Islet of Langerhans (tissue), 1 donor: ENCODE data around the gene MYO10.

Source experiments
- FAIRE-seq: peaks from one replicate; lab custom pipeline; 2011; peaks lifted over from hg19 to GRCh38; lab: Jason Lieb, UNC

MYO10 gene

DNA sequence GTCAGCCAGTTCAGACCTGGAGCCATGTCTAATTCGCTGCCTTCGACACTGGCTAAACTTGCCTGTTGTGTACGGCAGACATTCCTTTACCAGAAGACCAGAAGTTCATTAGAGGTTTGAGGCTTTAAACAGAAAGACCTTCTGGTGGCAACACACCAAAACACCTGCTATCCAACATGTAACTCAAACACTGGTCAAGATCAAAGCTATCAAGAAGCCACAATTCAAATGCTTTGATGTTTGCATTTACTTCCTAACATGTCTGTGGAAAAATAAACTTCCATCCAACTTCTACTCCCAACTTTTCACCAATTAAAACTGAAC, 228.3 kb downstream of the MYO10 start:
- FAIRE-seq = no peak

DNA sequence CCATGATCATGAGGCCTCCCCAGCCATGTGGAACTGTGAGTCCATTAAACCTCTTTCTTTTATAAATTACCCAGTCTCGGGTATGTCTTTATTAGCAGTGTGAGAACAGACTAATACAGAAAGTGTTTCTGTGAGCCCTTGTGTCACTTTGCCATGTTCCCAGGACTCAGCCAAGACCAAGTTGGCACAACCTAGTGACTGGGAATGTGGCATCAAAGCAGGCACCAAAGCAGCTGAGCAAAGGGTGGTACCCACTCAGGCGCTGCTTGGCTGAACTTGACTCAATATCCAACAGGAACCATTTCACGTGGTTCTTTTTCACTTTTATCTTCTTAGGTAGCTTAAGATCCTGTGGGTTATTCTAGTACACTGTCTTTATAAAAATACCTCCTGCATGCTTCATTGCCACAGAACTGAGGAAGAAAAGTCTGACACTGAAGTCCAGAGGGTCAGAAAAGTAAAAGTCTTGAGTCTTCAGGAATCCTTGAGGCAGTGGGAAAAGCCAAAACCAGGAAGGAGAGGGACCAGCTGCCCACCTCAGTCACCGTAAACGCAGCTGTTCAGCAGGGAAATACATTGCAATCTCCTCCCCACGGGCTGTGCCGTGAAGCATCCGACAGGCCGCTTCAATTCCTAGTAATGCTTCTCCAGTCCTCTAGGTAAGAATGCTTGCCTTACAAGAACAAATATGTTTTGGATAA, 228.8 kb downstream of the MYO10 start:
- no peak for FAIRE-seq

DNA sequence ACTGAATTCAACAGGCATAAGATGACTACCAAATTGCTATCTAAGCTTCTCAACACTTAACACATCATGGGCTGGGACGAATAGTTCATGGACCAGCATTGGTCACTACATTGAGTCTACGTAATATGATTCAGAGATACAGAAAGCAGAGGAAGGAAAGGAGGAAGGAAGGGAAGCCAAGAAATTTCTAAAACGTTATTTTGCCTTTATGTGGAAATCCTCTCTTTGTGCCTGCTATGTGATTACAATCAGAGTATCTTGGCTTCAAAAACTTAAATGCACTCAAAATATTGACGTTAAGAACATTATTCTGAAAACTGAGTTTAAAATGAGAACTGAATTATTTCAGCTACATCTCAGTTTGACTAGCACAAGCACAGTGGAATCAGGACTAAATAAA, 231.1 kb downstream of the MYO10 start:
- FAIRE-seq = no peak

DNA sequence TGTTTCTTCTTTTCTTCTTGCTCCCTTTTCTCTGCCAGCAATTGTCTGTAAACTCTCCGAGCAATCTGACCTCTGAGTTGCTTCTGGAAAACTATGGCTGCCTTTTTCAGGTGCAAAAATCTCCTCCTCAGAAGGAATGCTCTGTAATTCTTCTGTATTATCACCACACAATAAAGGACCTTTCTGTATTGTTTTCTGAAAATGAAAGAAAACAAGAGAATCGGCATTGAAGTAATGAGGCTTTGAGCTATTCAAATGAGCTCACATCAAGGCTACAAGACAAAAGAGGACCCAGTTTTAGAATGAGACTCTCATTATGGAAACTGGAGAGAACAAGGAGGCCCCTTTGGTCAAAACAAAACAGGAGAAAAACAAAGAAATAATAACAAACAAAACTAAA, 233.1 kb downstream of the MYO10 start:
- no peak for FAIRE-seq

DNA sequence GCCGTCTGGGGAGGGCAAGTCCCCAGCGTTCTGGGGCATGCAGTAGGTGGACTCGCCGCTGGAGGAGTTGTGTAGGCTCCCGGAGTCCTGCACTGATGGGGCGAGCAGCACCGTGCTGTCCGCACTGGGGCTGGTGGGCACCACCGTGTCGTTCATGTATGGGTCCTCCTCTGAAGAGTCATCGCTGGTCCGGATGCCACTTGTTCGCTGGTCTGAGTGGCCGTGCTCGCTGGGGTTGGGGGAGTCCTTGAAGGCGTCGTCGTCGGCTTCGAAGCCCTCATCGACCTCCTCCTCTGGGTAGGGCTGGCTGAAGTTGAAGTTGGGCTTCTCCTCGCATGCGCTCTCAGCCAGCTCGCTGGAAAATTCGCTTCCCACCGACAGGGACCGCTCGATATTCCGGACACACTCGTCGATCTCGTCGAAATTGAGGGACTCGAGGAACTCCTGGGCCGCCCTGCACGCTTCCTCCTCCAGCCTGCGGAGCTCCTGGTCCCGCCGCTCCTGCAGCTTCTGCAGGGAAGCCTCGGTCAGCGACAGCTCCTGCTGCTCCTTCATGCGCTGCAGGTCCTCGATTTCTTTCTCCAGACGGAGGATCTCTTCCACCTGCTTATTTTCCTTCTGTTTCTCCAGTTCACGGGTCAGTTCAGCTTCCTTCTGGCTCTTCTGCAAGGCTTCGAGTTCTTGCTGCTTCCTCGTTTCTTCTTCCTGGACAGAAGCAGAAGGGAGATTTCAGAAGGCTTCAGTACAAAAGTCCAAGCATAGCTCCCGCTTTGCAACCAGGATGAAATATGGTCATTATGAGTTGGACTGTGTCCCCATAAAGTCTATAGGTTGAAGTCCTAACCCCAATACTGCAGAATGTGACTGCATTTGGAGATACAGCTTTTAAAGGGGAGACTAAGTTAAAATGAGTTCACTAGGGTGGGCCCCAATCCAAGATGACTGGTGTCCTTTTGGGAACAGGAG, 234.7 kb downstream of the MYO10 start:
- FAIRE-seq = no peak

DNA sequence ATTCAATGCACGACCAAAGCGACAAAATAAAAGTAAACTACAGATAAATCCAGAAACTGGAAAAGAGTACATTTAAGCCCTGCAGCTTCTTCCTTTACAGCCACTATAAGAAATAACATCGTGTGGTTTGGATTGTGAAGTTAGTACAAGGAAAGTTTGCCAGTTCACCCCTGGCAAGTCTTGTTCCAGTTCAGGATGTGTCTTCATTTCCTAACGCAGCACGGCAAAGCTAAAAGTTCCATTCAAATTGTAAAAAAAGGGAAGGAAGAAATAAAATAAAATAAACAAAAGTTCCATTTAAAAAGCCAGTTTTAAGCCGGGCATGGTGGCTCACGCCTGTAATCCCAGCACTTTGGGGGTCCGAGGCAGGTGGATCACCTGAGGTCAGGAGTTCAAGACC, 236.0 kb downstream of the MYO10 start:
- no peak for FAIRE-seq

DNA sequence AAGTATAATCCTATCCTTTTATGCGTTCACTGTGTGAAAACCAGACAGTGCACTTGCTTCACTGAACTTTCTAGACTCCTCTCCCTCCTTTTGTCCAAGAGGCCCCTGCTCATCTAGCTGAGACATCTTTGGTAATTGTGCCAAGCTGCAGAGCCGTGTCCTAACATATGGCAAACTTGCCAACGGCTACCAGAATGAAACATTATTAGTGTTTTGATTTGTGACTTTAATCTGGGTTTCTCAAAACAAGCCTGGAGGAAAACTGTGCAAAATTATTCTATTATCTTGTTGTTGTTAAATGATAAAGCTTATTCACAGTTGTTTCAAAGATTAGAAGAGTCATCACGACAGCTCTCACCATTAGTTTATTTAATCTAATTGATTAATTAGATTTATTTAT, 240.3 kb downstream of the MYO10 start:
- no peak for FAIRE-seq

DNA sequence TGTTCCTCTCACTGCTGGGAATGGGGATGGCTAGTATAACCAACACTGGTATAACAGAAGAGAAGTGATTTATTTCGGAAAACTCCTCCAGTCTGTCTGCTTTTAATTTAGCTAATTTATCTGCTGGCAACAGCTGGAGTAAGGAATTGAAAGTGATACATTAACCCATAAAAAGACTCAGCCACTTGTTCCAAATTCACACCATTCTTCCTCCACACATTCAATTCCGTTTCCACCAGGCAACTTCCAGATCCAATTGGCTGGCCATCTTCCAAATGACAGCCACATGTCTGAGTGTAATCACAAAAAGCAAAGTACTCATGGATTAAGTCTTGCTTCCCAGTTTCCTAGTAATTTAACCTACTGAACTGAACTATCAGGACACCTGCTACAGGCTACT, 242.2 kb downstream of the MYO10 start:
- FAIRE-seq = no peak

DNA sequence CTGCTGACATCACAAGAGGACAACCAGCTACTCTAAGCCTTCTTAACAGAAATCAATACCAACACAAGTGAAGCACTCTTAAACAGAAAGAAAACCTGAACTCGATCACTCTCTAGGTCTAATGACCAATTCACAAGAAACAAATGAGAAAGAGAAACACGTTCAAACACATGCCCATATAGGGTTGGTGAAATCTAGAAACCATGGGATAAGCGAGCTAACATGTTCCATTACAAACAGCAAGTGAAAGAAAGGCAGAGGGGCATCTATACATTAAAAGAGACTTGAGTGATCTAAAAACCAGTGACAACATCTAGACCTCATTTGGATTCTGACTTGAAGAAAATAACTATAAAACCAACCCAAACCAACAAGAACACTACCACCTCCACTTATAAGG, 244.4 kb downstream of the MYO10 start:
- no peak for FAIRE-seq

DNA sequence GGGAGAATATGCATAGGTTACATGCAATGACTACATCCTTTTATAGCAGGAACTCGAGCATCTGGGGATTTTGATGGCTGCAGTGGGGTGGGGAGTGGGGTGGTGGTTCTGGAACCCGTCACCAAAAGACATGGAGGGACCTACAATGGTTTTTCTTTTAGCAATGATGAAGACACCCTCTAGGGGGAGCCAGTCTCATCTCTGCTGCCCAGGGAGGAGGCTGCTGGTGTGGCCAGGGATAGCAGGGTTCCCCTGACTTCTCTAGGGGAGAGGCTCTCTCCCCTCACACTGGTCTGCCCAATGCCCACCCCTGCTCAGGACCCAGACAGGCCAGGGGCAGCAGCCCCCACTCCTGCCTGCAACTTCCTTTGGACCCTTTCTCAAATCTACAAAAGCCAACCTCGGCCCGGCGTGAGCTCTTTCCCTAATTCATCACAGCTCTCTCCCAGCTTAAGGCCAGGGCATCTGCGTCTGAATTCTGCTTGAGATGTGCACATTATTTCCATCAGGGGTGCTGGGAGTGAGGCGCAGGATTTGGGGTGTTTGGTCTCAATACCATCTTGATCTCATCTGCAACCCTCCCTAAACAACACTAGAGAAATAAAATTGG, 245.7 kb downstream of the MYO10 start:
- no peak for FAIRE-seq

DNA sequence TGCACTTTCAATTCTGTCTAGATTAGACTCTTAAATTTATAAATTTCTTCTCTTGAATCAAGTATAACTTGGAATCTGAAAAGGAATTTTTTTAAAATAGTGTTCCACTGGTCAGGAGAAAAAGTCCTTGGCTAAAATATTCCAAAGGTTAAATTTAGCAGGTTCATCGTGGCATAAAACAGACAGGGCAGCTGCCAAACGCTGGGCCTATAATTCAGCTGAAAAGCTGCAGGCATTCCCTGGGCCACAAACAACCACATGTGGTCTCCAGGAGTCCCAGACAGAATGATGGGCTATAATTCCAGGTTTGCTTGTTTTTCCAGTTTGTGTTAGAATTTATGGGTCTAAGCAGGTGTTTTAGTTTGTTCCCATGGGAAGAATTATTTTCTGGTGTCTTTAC, 248.2 kb downstream of the MYO10 start:
- no peak for FAIRE-seq

DNA sequence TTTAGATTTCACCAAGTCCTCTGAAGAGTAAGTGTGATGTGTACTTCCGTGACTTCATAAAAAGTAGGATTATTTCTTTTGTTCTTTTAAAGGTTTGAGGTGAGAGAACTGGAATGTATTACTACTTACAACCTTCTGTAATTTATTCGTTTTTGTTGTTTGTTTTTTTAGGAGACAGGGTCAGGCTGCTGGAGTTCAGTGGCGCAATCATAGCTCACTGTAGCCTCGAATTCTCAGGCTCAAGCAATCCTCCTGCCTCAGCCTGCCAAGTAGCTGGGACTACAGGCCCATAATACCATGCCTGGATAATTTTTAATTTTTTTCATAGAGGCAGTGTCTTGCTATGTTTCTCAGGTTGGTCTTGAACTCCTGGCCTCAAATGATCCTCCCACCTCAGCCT, 251.0 kb downstream of the MYO10 start:
- FAIRE-seq = no peak

DNA sequence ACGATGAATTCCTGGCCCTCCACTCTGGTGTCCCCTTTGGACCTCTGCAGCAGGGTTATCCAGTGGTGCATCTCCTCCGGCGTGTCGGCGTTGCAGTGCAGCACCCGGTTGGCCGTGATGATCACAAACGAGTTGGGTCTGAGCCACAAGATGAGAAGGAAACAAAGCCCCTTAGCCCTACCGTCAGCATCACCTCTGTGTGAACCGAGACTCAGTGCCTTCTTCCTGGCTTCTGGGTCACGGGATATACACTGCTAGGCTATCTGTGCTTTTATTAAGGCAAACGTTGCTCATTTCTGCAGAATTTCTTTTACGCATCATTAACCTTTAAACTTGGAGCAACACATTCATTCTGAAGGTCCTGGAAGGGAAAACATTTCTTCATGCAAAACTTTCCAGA, 254.2 kb downstream of the MYO10 start:
- FAIRE-seq = no peak

DNA sequence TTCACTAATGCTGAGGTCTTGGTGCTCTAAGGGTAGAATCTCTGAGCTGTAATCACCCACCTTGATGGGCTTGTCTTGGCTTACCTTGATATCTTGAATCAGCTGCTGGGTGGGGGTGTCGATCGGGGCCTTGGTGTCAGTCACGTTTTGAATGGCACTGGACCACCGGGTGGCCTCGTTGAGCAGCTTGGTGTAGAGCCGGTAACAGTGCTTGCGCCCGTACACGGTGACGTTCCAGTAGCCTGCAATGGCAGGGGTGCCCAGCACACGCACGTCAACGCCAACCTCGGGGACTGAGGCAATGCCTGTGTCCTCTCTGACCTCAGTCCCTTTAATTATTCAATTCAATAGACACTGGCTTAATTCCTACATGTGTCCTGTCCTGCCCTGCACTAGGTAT, 256.2 kb downstream of the MYO10 start:
- FAIRE-seq = no peak

DNA sequence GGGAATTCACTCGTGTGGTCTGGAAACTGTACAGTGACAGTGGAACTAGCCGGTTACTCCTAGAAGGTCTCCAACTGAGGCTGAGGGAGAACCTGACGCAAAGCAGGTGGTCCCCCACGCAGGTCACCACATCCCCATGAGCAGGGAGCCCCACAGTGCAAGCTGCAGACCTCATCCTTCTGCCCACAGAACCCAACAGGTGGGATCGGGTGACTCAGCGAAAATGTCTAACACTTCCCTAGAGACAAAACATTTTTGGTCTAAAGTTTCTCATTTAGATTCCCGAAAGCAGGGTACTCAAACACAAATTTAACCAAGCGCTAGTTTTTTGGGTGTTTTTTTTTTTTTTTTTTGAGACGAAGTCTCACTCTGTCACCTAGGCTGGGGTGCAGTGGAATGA, 256.9 kb downstream of the MYO10 start:
- no peak for FAIRE-seq

DNA sequence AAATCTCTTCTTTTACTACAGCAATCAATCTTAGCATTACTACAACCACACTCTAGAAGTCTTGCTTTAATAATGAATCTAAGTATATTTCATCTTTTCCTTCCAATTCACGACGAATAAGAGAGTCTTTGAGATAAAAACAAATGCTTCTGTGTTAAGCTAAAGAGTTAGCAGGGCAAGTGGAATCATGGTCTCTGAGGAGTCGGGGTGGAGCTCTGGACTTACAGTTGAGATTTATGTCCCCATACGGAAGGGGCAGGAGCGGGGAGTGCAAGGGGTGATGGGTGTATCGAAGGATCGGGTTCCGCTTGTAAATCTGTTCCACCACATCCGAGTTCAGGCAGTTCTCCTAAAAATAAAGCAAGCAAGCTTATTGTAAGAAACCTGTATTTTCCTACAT, 260.3 kb downstream of the MYO10 start:
- FAIRE-seq = no peak

DNA sequence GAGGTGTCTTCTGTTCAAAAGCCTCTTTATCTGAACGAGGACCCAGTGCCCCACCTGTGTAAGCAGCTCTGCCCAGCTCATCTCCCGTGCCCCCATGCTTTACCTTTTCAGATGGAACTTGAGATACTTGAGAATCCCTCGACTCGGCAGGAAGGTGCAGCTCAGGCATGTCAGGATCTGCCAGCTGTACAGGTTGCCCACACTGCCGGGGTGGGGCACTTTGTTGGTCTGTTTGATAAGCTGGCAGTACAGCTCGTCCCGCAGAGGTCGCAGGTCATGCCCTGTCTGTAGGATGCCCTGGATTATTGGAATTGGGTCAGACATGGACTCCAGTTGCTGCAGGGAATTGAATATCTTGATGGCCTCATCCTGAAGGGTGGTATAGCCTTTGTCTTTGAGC, 261.3 kb downstream of the MYO10 start:
- FAIRE-seq = no peak

DNA sequence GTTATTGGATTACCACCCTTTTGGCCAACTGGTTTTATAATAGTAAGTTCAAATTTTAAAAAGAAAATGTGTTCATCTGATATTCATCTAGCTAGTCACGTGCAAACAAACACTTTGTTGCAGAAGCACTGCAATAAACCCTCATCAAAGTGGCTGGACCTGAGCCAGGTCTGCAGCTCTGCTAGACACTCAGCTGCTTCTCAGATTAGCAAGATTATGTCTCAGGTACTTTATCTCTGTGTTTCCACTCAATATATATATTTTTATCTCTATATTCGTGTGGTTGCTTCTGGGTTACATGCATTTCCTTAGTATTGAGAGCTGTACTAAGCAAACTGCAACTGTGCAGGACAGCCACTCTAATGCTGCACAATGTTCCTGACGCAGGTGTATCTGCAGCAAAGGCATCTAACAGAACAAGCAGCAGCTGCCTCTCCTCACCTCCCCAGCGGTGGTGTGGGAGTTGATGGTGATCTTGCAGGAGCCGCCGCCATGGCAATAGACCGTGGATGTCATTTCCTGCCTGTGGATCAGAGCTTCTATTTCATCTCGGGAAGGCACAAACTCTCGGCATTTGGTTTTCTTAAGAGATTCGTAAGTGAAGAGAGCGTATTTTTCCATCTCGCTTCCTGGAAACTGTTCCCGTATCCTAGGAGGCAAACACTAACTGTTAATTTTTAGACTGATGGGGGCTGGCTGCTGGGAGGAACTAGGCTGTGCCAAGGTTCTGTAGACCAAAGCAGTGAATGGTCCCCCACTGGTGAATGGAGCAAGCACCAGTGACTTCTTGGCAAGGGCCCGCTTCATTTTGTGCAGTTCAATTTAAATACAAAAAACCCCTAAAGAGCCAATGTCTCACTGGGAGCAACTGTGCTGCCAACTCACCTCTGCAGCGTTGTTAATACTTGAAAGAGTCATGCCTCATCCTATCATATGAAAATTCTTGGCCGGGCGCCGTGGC, 262.6 kb downstream of the MYO10 start:
- FAIRE-seq = no peak

DNA sequence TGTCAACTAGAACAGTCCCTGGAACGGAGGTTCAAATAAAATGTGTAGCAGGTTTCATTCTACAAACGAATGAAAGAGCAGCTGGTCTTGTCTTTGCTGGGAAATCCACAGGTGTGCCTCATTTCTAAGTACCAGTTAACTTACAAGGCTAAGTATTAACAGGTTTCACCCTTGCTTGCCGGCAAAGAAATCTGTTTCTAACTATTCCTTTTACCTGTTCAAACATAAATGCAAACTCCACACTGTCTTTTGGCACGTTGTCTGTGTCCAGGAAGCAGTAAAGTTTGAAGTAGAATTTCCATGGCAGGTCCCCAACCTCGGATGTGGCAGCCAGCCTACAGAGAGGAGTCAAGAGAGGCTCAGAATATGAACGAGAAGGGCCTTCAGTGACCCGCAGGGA, 264.9 kb downstream of the MYO10 start:
- no peak for FAIRE-seq

DNA sequence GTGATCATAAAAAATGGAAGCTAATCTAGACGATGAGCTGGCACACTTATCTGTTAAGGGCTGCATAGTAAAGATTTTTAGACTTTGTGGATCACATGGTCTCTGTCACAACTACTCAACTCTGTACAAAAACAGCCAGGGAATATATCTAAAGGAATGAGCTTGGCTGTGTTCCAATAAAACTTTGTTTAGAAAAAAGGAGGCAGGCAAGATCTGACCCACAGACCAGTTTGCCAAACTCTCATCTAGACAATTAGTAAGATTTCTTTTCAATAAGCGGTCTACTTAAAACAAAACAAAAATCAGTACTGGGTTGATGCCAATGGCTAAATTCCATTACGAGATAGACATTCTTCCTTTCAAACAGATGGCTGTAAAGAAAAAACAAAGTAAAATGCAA, 266.3 kb downstream of the MYO10 start:
- FAIRE-seq = no peak

DNA sequence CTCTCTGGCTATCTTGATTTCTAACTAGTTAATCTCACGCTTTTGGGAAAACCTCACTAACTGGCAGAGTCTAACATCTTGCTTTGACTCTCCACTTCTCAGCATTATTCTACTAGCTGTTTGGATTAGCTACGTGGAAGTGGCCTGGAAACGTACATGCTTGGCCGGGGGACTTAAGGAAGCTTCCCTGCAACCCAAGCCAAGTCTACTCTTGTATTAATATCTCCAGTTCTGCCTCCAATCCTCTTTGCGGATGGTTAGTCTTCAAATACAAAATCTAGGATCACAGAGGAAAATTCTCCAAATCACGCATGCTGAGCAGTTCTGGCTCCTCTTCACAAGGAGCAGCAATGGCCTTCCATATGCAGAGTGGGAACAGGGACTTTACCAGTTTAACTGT, 267.5 kb downstream of the MYO10 start:
- FAIRE-seq = no peak

DNA sequence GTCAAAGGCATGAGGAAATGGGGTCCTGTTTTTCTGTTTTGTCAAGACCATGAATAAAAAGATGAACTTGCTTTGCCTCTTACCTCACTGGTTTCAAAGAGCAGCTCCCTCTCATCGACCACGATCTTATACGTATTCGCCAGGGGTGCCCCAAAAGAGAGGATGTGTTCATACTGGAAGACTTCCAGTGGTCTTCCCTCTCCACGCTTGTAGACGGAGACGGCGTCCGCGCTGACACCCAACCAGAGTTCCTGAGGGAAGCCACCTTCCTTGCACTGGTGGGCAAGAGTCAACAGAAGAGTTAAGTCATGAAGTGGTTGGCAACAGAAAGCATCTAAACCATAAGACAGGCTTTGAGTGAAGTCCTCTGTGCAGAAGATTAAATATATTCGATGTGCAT, 267.9 kb downstream of the MYO10 start:
- FAIRE-seq = no peak
